HFF-Myc (cell line): Measurements from ENCODE around the gene ATF5.

Experiments
- DNase-seq: peaks from one replicate; pipeline ENCODE4 v3.0.0-alpha.2; 2011; ENCODE audit warnings: low read depth; ENCODE audit errors: extremely low read depth
- H3K4me3 ChIP-seq: replicated peaks from 2 replicates; pipeline ENCODE4 v1.5.1; 2011; ENCODE audit warnings: low read depth, mild to moderate bottlenecking, control low read depth, low read length
- TF ChIP-seq, protein P1 (sequence below): IDR thresholded peaks from 2 replicates; pipeline ENCODE4 v1.5.1; 2012; ENCODE audit warnings: mild to moderate bottlenecking, low read depth, low read length, control low read depth; ENCODE audit errors: missing control alignments

Gene ATF5

DNA sequence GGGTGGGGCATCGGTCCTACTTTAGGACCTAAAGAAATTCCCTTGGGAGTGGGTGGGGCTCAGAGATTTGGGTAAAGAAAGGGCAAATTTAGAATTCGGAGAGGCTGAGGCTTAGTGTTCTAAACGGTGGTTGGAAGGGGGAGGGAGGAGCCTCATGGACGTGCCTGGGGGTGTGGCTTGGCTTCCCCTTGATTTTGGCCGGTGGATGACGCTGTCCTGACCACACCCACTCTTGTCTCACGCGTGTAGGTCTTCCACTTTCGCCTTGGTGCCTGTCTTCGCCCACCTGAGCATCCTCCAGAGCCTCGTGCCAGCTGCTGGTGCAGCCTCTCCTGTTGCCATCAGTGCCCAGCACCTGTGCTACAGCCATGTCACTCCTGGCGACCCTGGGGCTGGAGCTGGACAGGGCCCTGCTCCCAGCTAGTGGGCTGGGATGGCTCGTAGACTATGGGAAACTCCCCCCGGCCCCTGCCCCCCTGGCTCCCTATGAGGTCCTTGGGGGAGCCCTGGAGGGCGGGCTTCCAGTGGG, 1.5 kb downstream of the ATF5 start:
- H3K4me3 ChIP-seq, result peak overlapping the region; percentile 86; the same call in 1 of the 2 replicates
- TF ChIP-seq, protein P1, sequence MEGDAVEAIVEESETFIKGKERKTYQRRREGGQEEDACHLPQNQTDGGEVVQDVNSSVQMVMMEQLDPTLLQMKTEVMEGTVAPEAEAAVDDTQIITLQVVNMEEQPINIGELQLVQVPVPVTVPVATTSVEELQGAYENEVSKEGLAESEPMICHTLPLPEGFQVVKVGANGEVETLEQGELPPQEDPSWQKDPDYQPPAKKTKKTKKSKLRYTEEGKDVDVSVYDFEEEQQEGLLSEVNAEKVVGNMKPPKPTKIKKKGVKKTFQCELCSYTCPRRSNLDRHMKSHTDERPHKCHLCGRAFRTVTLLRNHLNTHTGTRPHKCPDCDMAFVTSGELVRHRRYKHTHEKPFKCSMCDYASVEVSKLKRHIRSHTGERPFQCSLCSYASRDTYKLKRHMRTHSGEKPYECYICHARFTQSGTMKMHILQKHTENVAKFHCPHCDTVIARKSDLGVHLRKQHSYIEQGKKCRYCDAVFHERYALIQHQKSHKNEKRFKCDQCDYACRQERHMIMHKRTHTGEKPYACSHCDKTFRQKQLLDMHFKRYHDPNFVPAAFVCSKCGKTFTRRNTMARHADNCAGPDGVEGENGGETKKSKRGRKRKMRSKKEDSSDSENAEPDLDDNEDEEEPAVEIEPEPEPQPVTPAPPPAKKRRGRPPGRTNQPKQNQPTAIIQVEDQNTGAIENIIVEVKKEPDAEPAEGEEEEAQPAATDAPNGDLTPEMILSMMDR, result no peak
- no peak for DNase-seq

DNA sequence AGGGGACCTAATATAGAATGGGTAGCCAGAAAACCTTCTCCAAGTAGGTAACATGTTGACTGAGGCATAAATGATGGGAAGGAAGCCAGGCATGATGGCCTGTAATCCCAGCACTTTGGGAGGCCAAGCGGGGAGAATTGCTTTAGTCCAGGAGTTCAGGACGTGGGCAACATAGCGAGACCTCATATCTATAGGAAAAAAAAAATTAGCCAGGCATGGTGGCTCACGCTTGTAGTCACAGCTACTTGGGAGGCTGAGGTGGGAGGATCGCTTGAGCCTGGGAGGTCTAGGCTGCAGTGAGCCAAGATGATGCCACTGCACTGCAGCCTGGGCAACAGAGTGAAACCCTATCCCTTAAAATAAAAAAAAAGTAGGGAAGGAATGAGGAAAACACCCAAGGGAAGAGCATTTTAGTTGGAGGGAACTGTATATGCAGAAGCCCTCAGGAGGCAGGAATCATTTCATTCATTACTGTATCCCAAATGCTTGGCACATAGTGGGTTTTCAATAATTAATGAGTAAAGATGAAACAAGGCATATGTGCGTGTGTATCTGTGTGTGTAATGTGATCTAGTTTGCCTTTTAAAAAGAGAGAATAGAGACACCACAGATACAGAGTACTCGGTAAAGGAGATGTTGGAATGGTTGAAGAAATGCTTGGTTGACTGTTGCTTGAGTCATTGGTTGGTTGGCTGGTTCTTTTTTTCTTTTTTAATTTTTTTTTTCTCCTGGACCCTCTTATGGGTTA, 2.5 kb downstream of the ATF5 start:
- TF ChIP-seq, protein P1, result no peak
- no peak overlapping the region for H3K4me3 ChIP-seq
- no peak for DNase-seq

DNA sequence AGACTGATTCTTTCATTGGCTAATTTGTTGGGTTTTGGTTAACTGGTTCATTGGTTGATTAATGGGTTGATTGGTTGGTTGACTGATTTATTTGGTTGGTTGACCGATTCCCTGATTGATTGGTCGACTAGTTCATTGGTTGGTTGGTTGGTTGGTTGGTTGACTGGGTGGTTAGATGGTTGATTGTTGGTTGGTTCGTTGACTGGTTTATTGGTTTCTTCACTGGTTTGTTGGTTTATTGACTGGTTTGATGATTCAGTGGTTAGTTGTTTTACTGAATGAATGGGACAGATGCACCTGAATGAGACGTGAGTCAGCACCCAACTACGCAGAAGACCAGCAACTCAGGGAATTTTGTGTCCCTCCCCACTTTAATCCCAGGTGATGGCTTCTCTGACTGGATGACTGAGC, 3.0 kb downstream of the ATF5 start:
- H3K4me3 ChIP-seq, result no peak overlapping the region
- no peak for DNase-seq

DNA sequence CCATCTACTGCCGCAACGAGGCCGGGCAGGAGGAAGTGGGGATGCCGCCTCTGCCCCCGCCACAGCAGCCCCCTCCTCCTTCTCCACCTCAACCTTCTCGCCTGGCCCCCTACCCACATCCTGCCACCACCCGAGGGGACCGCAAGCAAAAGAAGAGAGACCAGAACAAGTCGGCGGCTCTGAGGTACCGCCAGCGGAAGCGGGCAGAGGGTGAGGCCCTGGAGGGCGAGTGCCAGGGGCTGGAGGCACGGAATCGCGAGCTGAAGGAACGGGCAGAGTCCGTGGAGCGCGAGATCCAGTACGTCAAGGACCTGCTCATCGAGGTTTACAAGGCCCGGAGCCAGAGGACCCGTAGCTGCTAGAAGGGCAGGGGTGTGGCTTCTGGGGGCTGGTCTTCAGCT, 3.7 kb downstream of the ATF5 start:
- TF ChIP-seq, protein P1, result no peak
- DNase-seq, result no peak
- no peak overlapping the region for H3K4me3 ChIP-seq

More for the DNA sequence above, 3.0 kb downstream of the ATF5 start:
- TF ChIP-seq, protein P1, result no peak

DNA sequence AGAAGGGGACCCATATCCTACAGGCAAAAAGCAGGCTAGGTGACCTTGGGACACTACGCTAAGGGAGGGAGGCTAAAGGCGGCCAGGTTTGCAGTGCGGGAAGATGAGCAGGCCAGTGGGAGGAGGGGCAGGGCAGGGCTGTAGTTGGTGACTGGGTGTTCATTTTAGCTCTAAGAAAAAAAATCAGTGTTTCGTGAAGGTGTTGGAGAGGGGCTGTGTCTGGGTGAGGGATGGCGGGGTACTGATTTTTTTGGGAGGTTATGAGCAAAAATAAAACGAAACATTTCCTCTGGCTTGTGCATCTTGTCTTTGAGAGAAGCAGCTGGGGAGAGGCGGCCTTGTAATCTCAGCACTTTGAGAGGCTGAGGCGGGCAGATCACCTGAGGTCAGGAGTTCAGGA, 4.6 kb downstream of the ATF5 start:
- no peak overlapping the region for H3K4me3 ChIP-seq
- TF ChIP-seq, protein P1, result no peak
- no peak for DNase-seq

DNA sequence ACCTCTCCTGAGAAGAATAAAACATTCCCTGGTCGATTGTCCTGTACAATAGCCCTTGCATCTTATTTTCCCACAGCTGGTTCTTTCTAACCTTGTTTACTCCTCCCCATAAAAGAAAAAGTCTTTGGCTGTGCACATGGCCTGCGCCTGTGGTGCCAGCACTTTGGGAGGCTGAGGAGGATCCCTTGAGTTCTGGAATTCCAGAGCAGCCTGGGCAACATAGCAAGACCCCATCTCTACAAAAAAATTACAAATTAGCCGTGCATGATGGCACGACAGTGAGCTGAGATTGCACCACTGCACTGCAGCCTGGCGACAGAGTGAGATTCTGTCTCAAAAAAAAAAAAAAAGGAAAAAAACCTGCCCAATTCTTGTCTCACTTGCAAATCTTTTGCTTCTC, 7.5 kb downstream of the ATF5 start:
- no peak overlapping the region for H3K4me3 ChIP-seq
- TF ChIP-seq, protein P1, result no peak
- DNase-seq, result no peak
